ENCODE results near the gene ZFX.

The ZFX gene

DNA sequence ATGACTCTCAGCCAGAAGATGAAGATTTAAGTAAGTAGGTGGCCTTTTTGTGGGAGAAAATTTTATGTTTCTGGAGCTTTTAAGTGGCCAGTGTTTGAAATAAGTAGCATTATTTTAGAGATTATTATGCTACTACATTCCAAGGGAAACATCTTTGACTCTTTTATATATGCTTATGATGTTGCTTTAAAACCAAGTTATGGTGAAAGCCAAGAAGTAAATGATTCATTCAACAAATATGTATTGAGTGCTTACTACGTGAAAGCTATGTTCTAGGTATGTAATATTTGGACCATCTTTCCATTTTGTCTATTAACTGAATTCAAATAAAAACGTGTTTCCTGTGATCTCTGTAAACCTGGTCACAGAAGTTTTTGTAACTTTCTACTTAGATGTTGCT, 58.3 kb downstream of the ZFX start:
- no peak for ATAC-seq (ENCODE audit: insufficient read depth, low read depth)
- Histone ChIP-seq H4K20me1 (ENCODE audit: insufficient read depth, low read length) (peaks cover 16% of the 10 kb centered on the region; the same call in 1 of the 2 replicates), H3K9ac (ENCODE audit: low read depth, low read length) (no peak overlapping the region), H3K27ac (ENCODE audit: low read length) (no peak overlapping the region), H3K36me3 (ENCODE audit: insufficient read depth, low read length) (peaks cover 66% of the 10 kb centered on the region), H3K4me1 (ENCODE audit: insufficient read depth, low read length) (no peaks in the 10 kb centered on the region), H3K4me3 (ENCODE audit: low read depth in 1 of 2, low read length in 2 of 2) (no peak overlapping the region), H3K79me2 (ENCODE audit: insufficient read depth, low read length) (peaks cover 34% of the 10 kb centered on the region), H3K9me3 (ENCODE audit: insufficient read depth, low read length, severe bottlenecking) (no peaks in the 10 kb centered on the region), H2AFZ (ENCODE audit: low read depth, low read length) (no peak overlapping the region), H3K4me2 (ENCODE audit: insufficient read depth, low read length) (no peak overlapping the region), H3K27me3 (ENCODE audit: insufficient read depth, low read length, poor library complexity) (no peaks in the 10 kb centered on the region)
- no peak for DNase-seq
- TF ChIP-seq CTCF (IDR thresholded peaks at IDR 0.05; ENCODE audit: borderline replicate concordance, extremely low read depth, low read length, poor library complexity, severe bottlenecking) (no peak), EZH2 (IDR thresholded peaks at IDR 0.05; ENCODE audit: borderline replicate concordance, low read depth, low read length, severe bottlenecking) (no peak)

DNA sequence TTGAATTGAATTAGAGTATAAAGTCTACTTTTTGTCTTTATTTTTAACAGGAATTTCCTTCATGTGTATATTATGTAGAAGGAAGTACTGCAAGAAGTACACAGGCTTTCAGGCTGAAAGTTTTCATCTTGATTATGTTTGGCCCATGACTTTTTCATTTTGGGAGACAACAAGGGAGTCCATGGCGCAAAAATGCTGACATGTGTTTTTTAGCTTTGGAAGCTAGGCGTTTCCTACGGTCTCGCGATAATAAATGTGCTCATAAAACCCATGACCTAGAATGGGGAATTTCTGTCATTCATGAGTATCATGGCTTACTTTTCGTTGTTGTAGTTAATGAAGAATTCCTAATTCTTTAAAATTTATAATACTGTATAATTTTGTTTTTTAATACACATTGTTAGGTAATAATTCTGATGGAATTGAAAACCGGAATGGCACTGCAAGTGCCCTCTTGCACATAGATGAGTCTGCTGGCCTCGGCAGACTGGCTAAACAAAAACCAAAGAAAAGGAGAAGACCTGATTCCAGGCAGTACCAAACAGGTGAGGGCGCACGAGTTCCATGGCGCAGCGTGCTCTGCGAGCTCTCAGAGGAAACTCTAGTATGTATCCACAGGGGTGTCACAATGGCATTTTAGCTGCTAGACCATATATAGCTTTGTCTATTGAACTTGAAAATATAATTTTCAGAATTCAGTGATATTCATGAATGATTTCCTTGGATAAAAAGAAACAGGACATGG, 59.1 kb downstream of the ZFX start:
- TF ChIP-seq CTCF (IDR thresholded peaks at IDR 0.05; ENCODE audit: borderline replicate concordance, extremely low read depth, low read length, poor library complexity, severe bottlenecking) (no peak), EZH2 (IDR thresholded peaks at IDR 0.05; ENCODE audit: borderline replicate concordance, low read depth, low read length, severe bottlenecking) (no peak)
- no peak overlapping the region for H3K27ac ChIP-seq (ENCODE audit: low read length)

GRCh38 chrX:24210190-24210589, 60.7 kb downstream of the ZFX start:
- ATAC-seq (ENCODE audit: insufficient read depth, low read depth) (no peak), DNase-seq (no peak)
- peaks cover 58% of the 10 kb centered on the region for H3K36me3 ChIP-seq (ENCODE audit: insufficient read depth, low read length)
- H3K4me1 ChIP-seq (ENCODE audit: insufficient read depth, low read length): no peaks in the 10 kb centered on the region
- no peak overlapping the region for H2AFZ ChIP-seq (ENCODE audit: low read depth, low read length)
- peaks cover 10% of the 10 kb centered on the region for H3K79me2 ChIP-seq (ENCODE audit: insufficient read depth, low read length)
- H3K27me3 ChIP-seq (ENCODE audit: insufficient read depth, low read length, poor library complexity): no peaks in the 10 kb centered on the region
- no peak overlapping the region for H3K9ac ChIP-seq (ENCODE audit: low read depth, low read length)
- peaks cover 3% of the 10 kb centered on the region; the same call in 1 of the 2 replicates for H4K20me1 ChIP-seq (ENCODE audit: insufficient read depth, low read length)
- no peaks in the 10 kb centered on the region for H3K9me3 ChIP-seq (ENCODE audit: insufficient read depth, low read length, severe bottlenecking)
- no peak overlapping the region for H3K4me3 ChIP-seq (ENCODE audit: low read depth in 1 of 2, low read length in 2 of 2)
- TF ChIP-seq EZH2 (IDR thresholded peaks at IDR 0.05; ENCODE audit: borderline replicate concordance, low read depth, low read length, severe bottlenecking) (no peak), CTCF (IDR thresholded peaks at IDR 0.05; ENCODE audit: borderline replicate concordance, extremely low read depth, low read length, poor library complexity, severe bottlenecking) (no peak)
- no peak overlapping the region for H3K27ac ChIP-seq (ENCODE audit: low read length)
- H3K4me2 ChIP-seq (ENCODE audit: insufficient read depth, low read length): no peak overlapping the region

More for the DNA sequence above, 59.1 kb downstream of the ZFX start:
- no peaks in the 10 kb centered on the region for H3K27me3 ChIP-seq (ENCODE audit: insufficient read depth, low read length, poor library complexity)
- no peak overlapping the region for H3K4me3 ChIP-seq (ENCODE audit: low read depth in 1 of 2, low read length in 2 of 2)
- peaks cover 25% of the 10 kb centered on the region for H3K79me2 ChIP-seq (ENCODE audit: insufficient read depth, low read length)
- H3K4me1 ChIP-seq (ENCODE audit: insufficient read depth, low read length): no peaks in the 10 kb centered on the region
- peaks cover 63% of the 10 kb centered on the region for H3K36me3 ChIP-seq (ENCODE audit: insufficient read depth, low read length)
- no peaks in the 10 kb centered on the region for H3K9me3 ChIP-seq (ENCODE audit: insufficient read depth, low read length, severe bottlenecking)
- H3K9ac ChIP-seq (ENCODE audit: low read depth, low read length): no peak overlapping the region
- H4K20me1 ChIP-seq (ENCODE audit: insufficient read depth, low read length): peaks cover 7% of the 10 kb centered on the region; the same call in 1 of the 2 replicates
- no peak overlapping the region for H2AFZ ChIP-seq (ENCODE audit: low read depth, low read length)
- ATAC-seq (ENCODE audit: insufficient read depth, low read depth): no peak
- no peak for DNase-seq
- no peak overlapping the region for H3K4me2 ChIP-seq (ENCODE audit: insufficient read depth, low read length)
